Activated naive CD4-positive, alpha-beta T cell treated with anti-CD3 and anti-CD28 coated beads, Interleukin-2, amount 50 U/mL, for 24 hours (primary cell): Measurements from ENCODE around the gene PLA2G6.

Experiments used
- H3K27ac Mint-ChIP-seq: one replicate; pipeline ENCODE4 v1.8.0; 2021; ENCODE audit warnings: mild to moderate bottlenecking, mixed read lengths
- H3K27me3 Mint-ChIP-seq: one replicate; pipeline ENCODE4 v1.8.0; 2021; ENCODE audit warnings: mixed read lengths
- H3K36me3 Mint-ChIP-seq: one replicate; pipeline ENCODE4 v1.8.0; 2021; ENCODE audit warnings: mixed read lengths
- H3K4me1 Mint-ChIP-seq: one replicate; pipeline ENCODE4 v1.8.0; 2021; ENCODE audit warnings: mixed read lengths
- H3K4me3 Mint-ChIP-seq: one replicate; pipeline ENCODE4 v1.8.0; 2021; ENCODE audit warnings: mild to moderate bottlenecking, mixed read lengths
- H3K9me3 Mint-ChIP-seq: one replicate; pipeline ENCODE4 v1.8.0; 2021; ENCODE audit warnings: mixed read lengths

Gene PLA2G6

GRCh38 chr22:38074181-38075104 is 107.2 kb downstream of the PLA2G6 start:
- Mint-ChIP-seq H3K9me3 (no peaks in the 10 kb centered on the region), H3K27ac (no peak overlapping the region), H3K4me1 (no peaks in the 10 kb centered on the region), H3K36me3 (peaks cover 12% of the 10 kb centered on the region), H3K4me3 (no peak overlapping the region), H3K27me3 (peaks cover under 1% of the 10 kb centered on the region)

- Mint-ChIP-seq H3K4me3 (no peak overlapping the region), H3K27me3 (no peaks in the 10 kb centered on the region), H3K36me3 (peaks cover 12% of the 10 kb centered on the region), H3K27ac (peak overlapping the region; percentile 51), H3K4me1 (no peaks in the 10 kb centered on the region), H3K9me3 (no peaks in the 10 kb centered on the region)
These were observed 108.2 kb downstream of the PLA2G6 start for GRCh38 chr22:38073150-38074130.

GRCh38 chr22:38072322-38073149 is 109.1 kb downstream of the PLA2G6 start:
- Mint-ChIP-seq H3K27ac (no peak overlapping the region), H3K4me3 (no peak overlapping the region), H3K36me3 (peaks cover 14% of the 10 kb centered on the region), H3K9me3 (no peaks in the 10 kb centered on the region), H3K27me3 (no peaks in the 10 kb centered on the region), H3K4me1 (no peaks in the 10 kb centered on the region)

DNA sequence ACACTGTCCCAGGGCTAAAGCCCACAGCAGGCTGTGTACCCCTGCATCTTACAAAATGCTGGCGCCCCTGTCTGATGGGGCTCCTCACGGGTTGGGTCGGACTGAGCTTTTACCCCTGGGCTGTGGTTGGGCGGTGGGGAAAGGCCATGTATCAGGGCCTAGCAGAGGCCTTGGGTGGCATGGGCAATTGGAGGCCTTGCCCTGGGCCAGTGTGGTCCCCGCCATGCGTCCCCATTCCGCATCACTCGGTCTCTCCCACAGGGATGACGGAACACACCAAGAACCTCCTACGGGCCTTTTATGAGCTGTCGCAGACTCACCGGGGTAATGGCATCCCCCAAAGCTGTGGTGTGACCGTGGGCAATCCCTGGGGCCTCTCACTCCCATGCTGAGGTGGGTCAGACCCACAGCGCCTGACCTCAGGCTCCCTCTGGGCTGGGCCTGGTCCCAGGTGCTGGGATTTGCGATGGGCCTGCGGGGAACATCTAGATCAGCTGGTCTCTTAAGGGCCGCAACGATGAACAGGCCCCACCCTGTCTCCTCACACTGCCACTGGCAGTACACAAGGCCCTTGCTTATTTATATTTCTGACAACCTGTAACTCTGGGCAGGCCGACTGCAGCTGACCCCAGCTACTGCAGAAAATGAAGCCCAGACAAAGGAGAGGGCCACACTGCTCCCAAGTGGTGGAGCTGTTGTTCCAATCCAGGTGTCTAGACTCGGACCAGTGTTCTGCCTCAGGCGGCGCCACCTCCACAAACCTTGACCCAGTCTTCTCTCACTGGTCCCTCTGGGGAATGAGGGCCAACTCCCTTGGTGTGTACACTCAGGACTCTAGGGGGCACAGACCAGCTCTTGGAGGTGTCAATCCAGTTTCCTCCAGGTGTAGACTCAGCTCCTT is 110.0 kb downstream of the PLA2G6 start:
- Mint-ChIP-seq H3K27ac (no peak overlapping the region), H3K4me3 (no peak overlapping the region), H3K4me1 (no peaks in the 10 kb centered on the region), H3K27me3 (no peaks in the 10 kb centered on the region), H3K9me3 (no peaks in the 10 kb centered on the region), H3K36me3 (peaks cover 14% of the 10 kb centered on the region)

DNA sequence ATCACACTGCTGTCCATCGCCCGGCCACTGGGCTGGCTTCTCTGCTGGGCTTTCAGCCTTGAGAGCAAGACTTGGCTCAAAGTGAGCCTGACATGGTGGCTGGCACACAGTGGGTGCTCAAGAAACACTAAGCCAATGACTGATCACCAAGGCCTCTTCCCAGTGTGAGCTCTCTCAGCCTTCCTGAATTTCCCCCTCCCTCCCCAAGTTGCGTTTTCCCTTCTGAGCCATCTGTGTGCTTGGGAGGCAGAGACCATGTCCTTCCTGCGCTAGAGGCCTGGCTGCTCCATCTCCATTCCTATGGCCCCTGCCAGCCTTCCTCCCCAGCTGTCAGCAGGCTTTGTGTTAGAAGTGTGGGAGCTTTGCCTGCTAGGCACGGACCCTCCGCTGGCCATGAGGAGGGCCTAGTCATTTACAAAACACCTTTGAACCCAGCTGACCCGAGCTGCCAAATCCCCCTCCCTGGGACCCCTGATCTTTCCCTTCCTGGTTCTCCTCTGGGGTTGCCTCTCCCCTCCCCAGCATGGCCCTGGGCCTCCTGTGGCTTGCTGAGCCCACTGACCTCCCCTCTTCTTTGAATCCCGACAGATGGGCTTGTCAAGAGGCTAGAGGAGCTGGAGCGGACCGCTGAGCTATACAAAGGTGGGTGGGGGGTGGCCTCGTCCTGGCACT is 111.2 kb downstream of the PLA2G6 start:
- H3K4me3 Mint-ChIP-seq: no peak overlapping the region
- no peaks in the 10 kb centered on the region for H3K4me1 Mint-ChIP-seq
- H3K9me3 Mint-ChIP-seq: no peaks in the 10 kb centered on the region
- no peak overlapping the region for H3K27ac Mint-ChIP-seq
- H3K27me3 Mint-ChIP-seq: no peaks in the 10 kb centered on the region
- H3K36me3 Mint-ChIP-seq: peaks cover 17% of the 10 kb centered on the region

DNA sequence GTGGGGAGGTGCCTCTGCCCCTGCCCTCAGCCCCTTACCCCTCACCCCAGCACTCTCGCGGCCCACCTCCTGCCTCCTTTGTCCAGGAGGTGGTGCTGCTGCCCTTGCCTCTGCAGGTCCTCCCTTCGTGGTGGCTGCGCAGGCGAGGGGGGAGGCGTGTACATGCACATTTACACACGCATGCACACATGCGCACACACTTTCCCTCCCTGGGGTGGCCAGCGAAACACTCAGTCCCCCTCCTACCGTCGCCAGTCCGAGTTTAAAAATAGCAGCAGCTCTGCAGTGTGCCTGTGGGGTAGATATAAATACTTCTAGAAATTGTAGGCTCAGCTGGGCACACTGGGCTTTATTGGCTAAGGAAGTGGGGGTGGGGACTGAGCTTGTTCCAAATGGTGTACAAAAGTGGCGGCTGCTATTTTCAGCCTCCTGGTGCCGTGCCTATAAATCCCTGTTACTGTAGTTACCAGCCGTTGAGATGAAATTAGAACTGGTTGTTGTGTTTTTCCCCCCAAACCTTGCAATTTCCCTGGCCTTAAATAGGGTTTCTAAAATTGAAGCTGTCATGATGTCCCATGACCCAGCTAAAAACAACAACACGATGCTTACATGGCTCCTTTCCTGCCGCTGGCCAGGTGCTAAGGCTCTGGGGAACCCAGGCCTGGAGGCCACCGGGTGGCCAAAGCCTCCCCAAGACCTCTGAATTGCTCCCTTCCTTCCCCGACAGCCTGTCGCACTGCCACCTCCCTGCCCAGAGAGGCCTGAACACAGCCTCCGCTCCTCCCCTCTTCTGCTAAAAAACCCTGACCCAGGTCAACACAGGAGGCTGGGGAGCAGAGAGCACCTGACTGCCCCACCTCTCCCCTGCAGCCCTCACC is 112.0 kb downstream of the PLA2G6 start:
- no peak overlapping the region for H3K27ac Mint-ChIP-seq
- H3K36me3 Mint-ChIP-seq: peaks cover 17% of the 10 kb centered on the region
- H3K4me1 Mint-ChIP-seq: no peaks in the 10 kb centered on the region
- H3K27me3 Mint-ChIP-seq: no peaks in the 10 kb centered on the region
- H3K9me3 Mint-ChIP-seq: no peaks in the 10 kb centered on the region
- no peak overlapping the region for H3K4me3 Mint-ChIP-seq

DNA sequence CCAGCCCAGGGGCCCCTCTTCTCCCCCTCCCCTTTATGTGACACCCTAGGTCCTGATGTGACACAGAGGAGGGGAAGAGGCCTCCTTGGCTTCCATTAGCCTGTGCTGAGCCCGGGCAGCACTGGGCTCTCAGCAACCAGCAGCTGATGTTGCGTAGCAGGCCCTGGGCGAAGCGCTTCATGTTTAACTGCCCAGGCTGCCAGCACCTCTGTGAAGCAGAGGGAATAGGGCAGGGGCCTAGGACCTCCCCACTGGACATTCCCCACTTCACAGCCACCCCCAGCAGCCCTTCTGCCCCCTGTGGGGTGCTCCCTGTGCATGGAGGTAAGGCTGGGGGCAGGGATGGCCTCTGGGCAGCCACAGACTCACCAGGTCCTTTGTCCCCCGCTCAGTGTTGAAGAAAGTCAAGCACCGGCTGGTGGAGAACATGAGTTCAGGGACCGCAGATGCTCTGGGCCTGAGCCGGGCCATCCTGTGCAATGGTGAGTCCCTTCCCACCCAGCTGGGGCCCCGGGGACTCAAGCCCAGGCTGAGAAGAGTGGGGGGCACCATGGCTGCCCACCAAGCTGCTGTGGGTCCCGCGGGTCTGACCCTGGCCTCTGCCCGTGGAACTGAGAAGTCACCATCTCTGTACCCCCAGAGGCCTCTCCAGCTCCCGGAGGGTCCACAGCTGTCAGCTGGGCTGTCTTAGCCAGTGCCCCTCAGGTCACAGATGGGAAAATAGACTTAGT is 112.8 kb downstream of the PLA2G6 start:
- H3K27ac Mint-ChIP-seq: no peak overlapping the region
- peaks cover 16% of the 10 kb centered on the region for H3K36me3 Mint-ChIP-seq
- no peaks in the 10 kb centered on the region for H3K9me3 Mint-ChIP-seq
- H3K27me3 Mint-ChIP-seq: no peaks in the 10 kb centered on the region
- no peak overlapping the region for H3K4me3 Mint-ChIP-seq
- no peaks in the 10 kb centered on the region for H3K4me1 Mint-ChIP-seq

- Mint-ChIP-seq H3K4me1 (no peaks in the 10 kb centered on the region), H3K9me3 (no peaks in the 10 kb centered on the region), H3K36me3 (peaks cover 13% of the 10 kb centered on the region), H3K4me3 (no peak overlapping the region), H3K27me3 (no peaks in the 10 kb centered on the region), H3K27ac (no peak overlapping the region)
These were observed 113.8 kb downstream of the PLA2G6 start for GRCh38 chr22:38067761-38068360.

- Mint-ChIP-seq H3K9me3 (no peaks in the 10 kb centered on the region), H3K36me3 (peaks cover 15% of the 10 kb centered on the region), H3K27ac (no peak overlapping the region), H3K4me1 (no peaks in the 10 kb centered on the region), H3K27me3 (no peaks in the 10 kb centered on the region), H3K4me3 (no peak overlapping the region)
These were observed 114.6 kb downstream of the PLA2G6 start for GRCh38 chr22:38067028-38067415.

DNA sequence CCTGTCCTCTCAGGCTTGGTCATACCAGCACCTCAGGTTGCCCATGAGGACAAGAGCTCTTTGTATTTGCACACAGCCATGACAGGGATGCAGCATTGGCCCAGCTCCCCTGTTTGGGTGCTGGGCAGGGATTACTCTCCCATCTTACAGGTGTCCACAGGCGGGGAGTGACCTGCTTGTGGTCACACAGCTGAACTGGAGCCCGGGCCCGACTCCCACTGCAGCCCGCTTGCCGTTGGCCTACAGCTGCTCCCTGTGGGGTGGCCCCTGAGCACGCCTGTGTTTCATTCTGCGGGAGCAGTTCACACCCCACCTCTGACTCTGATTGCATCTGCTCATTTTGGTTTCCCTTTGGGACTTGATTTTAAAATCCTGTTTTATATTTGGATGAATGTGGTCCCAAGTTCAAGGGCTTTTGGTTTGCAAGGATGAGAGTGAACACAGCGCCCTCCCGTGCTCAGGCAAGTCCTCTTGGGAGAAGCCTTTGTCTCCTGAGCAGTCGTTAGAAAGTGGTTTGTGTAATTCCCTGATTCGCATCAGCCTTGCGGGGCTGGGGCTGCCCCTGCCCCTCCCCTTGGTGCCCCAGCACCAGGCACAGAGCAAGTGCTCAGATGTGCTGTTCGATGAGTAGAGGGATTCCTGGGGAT is 115.1 kb downstream of the PLA2G6 start:
- no peak overlapping the region for H3K4me3 Mint-ChIP-seq
- no peaks in the 10 kb centered on the region for H3K9me3 Mint-ChIP-seq
- H3K27me3 Mint-ChIP-seq: no peaks in the 10 kb centered on the region
- H3K27ac Mint-ChIP-seq: no peak overlapping the region
- H3K36me3 Mint-ChIP-seq: peaks cover 15% of the 10 kb centered on the region
- no peaks in the 10 kb centered on the region for H3K4me1 Mint-ChIP-seq

DNA sequence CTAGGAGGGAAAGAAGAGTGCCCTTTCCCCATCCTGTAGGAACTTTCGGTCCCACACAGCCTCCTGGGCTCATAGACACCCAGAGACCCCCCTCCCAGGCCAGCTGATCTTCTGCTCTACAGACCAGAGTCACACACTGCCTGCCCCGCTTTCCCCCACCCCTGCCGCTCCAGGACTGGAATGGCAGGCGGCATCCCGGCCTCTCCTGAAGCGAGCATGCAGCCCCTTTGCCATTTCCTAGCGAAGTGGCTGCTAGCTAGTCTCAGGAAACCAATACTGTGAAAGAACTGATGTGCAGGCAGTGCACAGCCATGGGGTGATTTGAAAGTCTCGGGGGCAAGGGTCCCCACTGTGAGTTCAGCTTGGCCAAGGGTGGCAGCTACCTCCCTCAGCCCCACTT is 116.1 kb downstream of the PLA2G6 start:
- Mint-ChIP-seq H3K4me1 (no peaks in the 10 kb centered on the region), H3K27ac (no peak overlapping the region), H3K4me3 (no peak overlapping the region), H3K36me3 (peaks cover 12% of the 10 kb centered on the region), H3K27me3 (no peaks in the 10 kb centered on the region), H3K9me3 (no peaks in the 10 kb centered on the region)

DNA sequence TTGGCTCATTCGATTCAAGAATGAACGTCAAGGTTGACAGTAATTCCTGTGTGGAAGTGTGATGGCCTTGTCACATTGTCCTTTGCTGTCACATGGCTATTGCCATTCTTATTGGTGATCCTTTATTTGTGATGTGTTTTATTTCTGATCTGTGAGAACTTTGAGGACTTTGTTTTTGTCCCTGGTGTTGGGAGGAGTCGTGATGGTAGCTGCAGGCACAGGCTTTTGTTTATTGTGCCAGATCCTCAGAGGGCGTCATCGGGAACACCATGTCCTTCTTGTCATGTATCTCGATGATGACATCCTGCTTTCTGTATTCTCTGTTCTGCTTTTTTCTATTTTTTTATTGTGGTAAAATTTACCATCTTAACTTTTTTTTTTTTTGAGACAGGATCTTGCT is 118.8 kb downstream of the PLA2G6 start:
- Mint-ChIP-seq H3K4me3 (no peak overlapping the region), H3K4me1 (peaks cover 3% of the 10 kb centered on the region), H3K27me3 (no peaks in the 10 kb centered on the region), H3K9me3 (no peaks in the 10 kb centered on the region), H3K27ac (no peak overlapping the region), H3K36me3 (peaks cover 10% of the 10 kb centered on the region)
